HG03342 (cell line): ENCODE measurements around the gene LUZP2.

ENCODE experiments used
- ATAC-seq: cut with Tn5 transposase; IDR thresholded peaks from one replicate; pipeline ENCODE4 v1.9.1; 2021; ENCODE audit warnings: mild to moderate bottlenecking, moderate library complexity; ENCODE audit not compliant: unreplicated experiment

LUZP2 gene

GRCh38 chr11:24560324-24560723 is 63.5 kb downstream of the LUZP2 start:
- ATAC-seq, result no peak

GRCh38 chr11:24567380-24567779 is 70.5 kb downstream of the LUZP2 start:
- ATAC-seq, result no peak

DNA sequence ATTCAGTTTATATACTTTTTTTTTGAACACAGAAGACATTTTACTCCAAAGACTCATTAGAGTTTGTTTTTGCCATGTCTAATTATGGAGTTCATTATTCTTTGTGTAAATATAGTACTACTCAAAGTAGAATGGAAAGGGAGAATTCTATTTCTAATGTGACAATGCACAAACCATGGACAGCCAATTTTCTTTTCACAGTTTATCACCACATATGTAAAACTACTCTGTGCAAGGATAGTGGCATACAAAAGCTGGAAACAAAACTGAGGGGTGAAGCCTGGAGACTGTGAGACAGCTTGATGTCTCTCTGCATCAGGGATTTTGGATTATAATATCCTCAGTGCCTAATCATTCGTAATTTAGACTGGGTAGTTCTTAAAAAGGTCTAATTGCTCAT is 75.5 kb downstream of the LUZP2 start:
- ATAC-seq, result no peak

DNA sequence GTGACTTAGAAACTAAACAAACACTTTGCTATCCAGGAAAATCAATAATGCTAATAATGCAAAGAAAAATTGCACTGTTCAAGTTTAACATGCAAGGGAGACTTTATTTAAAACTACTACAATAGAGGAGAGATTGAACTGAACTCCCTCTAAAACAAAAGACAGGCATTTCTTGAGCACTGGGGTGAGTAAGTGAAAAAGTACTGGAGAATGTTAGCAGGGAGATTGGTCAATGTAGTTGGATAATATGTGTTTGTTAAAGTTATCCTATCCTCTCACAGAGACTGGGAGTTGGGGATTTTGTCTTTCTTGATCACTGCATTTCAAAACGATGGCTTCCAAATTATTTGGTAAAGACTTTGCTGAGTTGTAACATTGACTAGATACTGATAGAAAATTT is 77.6 kb downstream of the LUZP2 start:
- ATAC-seq, result no peak

GRCh38 chr11:24575392-24575791 is 78.5 kb downstream of the LUZP2 start:
- no peak for ATAC-seq

GRCh38 chr11:24585192-24585591 is 88.3 kb downstream of the LUZP2 start:
- no peak for ATAC-seq

- no peak for ATAC-seq
Observed at GRCh38 chr11:24587635-24588034, 90.8 kb downstream of the LUZP2 start.

DNA sequence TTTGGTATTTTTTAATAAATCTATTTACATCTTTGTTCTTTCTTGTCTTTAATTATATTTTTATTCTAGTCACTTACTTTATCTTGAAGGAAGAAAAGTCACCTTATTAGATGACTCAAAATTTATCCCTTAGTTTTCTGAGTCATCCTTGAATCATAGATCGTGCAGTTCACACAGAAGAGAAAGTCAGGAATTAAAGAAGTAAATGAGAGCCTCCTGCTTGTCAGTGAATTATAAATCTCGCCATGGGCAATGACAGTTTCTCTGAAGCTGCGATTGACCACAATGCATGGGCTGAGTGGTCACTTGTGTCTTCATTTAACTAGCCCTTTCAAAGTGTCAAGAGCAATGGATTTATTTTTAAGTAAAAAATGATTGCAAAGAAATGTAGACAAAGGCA is 91.2 kb downstream of the LUZP2 start:
- ATAC-seq, result no peak

DNA sequence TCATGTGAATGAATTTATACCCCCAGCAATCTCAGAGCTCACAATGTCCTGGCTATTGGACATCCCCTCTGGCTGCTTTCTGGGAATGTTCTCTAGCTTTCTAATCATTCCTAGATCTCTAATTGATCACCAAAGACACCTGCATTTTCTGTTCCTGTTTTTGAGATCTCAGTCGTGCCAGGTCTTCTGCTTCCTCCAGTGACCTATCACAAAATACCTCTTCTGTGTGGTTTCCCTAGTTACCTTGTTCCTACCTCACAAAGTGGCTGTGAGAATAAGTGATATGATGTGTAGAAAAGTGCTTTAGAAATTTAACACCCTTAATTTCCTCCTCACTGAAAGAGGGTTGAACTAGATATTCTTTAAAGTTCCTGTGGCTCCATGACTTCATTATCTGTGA is 92.2 kb downstream of the LUZP2 start:
- ATAC-seq, result peak; percentile 60

- ATAC-seq, result no peak
Observed at GRCh38 chr11:24591283-24591682, 94.4 kb downstream of the LUZP2 start.

GRCh38 chr11:24592360-24592759 is 95.5 kb downstream of the LUZP2 start:
- no peak for ATAC-seq

- ATAC-seq, result no peak
Observed at GRCh38 chr11:24593332-24593731, 96.5 kb downstream of the LUZP2 start.

- no peak for ATAC-seq
Observed at GRCh38 chr11:24594401-24594800, 97.5 kb downstream of the LUZP2 start.

GRCh38 chr11:24598641-24599040 is 101.8 kb downstream of the LUZP2 start:
- ATAC-seq, result no peak

GRCh38 chr11:24609192-24610119 is 112.6 kb downstream of the LUZP2 start:
- ATAC-seq, result no peak

- no peak for ATAC-seq
Observed at GRCh38 chr11:24615451-24616160, 118.8 kb downstream of the LUZP2 start.

- no peak for ATAC-seq
Observed at GRCh38 chr11:24617856-24618255, 121.0 kb downstream of the LUZP2 start.

DNA sequence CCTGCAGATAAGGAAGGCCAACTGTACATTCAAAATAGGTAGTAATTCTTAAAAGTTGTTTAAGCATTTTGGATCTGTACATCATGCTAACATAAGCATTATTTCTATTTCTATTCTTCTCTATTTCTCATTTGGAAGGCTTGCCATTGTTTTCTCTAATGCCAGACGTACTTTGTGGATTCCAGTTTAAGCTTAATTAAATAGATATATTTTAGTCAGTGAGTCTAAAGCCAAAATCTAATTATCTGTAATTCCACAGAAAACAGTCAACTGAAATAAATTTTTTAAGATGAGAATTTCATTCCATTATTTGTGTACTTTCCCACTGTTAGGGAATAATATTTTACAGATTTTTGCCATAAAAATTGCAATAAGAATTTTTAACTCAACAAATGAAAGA is 123.0 kb downstream of the LUZP2 start:
- no peak for ATAC-seq

DNA sequence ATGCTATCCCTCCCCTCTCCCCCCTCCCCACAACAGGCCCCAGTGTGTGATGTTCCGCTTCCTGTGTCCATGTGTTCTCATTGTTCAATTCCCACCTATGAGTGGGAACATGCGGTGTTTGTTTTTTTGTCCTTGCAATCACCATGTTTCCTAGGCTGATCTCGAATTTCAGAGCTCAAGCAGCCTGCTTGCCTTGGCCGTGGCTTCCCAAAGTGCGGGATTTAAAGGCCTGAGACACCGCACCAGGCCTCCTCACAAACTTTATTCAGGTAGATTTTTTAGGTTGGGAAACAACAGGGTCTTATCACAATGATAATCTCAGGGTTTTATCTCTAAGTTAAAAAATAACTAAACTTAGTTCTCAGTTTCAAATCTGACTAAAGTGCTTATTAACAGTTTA is 125.4 kb downstream of the LUZP2 start:
- no peak for ATAC-seq

DNA sequence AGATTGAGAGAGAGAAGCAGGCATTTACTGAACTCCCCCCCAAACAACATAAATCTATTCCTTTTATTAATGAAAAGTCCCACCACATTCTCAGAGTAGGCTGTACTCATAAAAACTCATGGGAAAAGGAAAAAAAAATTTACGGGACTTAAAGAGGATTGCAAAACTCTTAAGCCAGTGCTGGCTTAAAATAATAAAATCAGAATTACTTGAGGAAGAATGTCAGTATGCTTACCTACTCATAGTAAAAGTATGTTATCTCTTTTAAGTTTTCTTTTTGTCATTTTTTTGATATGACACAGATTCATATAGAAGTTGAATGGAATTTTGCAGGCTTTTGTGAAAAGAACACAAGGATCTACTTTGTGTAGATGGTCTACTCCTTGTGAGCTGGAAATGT is 126.3 kb downstream of the LUZP2 start:
- no peak for ATAC-seq

DNA sequence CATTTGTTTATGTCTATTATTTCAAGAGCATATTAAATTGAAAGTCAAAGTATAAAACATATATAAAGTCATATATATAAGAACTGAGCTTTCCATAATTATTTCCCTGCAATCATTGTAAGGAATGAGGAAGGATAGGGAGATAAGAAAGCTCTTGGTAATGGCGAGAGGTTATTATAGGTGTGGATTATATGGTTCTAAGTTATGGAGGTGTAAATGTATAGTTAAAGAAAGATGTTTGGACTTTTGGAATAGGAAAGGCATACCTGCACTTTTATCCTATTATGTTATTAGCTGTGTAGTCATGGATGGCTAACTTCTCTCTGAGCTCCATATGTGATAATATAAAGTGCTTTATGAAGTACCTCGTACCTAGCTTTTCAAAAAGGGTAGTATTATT is 127.6 kb downstream of the LUZP2 start:
- ATAC-seq, result no peak

DNA sequence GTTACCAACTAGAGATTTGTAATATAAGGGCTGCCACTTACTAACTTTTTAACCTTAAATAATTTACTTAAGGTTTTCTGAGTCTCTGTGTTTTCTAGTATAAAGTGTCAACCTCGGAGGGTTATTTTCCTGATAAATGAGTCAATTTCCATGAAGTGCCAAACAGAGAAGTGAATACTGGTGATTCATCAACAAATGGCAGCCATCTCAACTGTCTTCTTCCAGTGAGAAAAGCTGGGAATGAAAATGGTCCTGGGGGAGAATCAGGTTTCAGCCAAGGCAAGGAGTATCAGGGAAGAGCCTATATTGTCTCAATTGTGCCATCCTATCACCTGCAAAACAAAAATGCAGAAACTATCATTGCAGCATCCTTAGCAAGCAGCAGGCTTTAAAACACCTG is 129.1 kb downstream of the LUZP2 start:
- no peak for ATAC-seq
